ENCODE data around the gene RASSF10.
"Not testable (repeated sequence)": the region's sequence is repeated elsewhere in the genome, so short reads cannot be mapped to it uniquely, and the experiment has no call there.

The RASSF10 gene

GRCh38 chr11:13039126-13039525 lies 30.0 kb downstream of the RASSF10 start:
- in situ Hi-C loops (cut with MboI; ENCODE audit: low pct_unique_long_range_greater_than_20kb, low sequenced_read_pairs, unreplicated experiment), result no loop called here

DNA sequence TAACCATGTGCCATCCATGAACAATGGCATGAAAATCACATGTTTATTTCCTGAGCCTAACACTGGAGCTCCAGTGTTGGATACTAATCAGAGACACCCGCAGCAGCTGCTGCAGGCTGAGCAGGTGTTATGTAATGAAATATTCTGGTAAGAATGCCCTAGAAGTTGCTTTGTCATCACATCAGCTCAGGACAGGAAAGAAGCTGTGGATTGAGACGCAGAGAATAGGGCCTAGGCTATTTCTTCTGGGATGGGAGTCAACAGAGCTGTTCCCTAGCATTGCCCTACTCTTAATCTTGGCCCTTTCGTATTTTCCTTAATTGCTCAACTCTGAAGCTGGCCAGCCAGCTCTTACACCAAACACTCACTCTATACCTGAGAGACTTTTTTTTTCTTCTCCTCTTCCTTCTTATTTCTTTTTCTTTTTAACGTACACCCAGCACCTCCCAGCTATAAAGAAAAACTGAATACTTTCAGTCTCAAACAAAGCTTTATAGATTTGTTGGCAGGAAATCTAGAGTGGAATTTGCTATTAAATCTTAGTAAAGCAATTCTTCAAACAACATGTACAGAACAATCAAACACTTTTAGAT lies 31.9 kb downstream of the RASSF10 start:
- TF ChIP-seq, protein P1, sequence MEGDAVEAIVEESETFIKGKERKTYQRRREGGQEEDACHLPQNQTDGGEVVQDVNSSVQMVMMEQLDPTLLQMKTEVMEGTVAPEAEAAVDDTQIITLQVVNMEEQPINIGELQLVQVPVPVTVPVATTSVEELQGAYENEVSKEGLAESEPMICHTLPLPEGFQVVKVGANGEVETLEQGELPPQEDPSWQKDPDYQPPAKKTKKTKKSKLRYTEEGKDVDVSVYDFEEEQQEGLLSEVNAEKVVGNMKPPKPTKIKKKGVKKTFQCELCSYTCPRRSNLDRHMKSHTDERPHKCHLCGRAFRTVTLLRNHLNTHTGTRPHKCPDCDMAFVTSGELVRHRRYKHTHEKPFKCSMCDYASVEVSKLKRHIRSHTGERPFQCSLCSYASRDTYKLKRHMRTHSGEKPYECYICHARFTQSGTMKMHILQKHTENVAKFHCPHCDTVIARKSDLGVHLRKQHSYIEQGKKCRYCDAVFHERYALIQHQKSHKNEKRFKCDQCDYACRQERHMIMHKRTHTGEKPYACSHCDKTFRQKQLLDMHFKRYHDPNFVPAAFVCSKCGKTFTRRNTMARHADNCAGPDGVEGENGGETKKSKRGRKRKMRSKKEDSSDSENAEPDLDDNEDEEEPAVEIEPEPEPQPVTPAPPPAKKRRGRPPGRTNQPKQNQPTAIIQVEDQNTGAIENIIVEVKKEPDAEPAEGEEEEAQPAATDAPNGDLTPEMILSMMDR (IDR thresholded peaks at IDR 0.05; ENCODE audit: extremely low read depth, insufficient read depth, missing control alignments), result no peak
- in situ Hi-C loops (cut with MboI; ENCODE audit: low pct_unique_long_range_greater_than_20kb, low sequenced_read_pairs, unreplicated experiment), result no loop called here
- DNase-seq (ENCODE audit: low spot score), result no peak

More at GRCh38 chr11:13039126-13039525, 30.0 kb downstream of the RASSF10 start:
- no peak for DNase-seq (ENCODE audit: low spot score)
- TF ChIP-seq, protein P1 (IDR thresholded peaks at IDR 0.05; ENCODE audit: extremely low read depth, insufficient read depth, missing control alignments), result no peak

- TF ChIP-seq, protein P1 (IDR thresholded peaks at IDR 0.05; ENCODE audit: extremely low read depth, insufficient read depth, missing control alignments), result no peak
- no peak for DNase-seq (ENCODE audit: low spot score)
- in situ Hi-C loops (cut with MboI; ENCODE audit: low pct_unique_long_range_greater_than_20kb, low sequenced_read_pairs, unreplicated experiment), result no loop called here
Measured at GRCh38 chr11:13042873-13043342, 33.8 kb downstream of the RASSF10 start.

- in situ Hi-C loops (cut with MboI; ENCODE audit: low pct_unique_long_range_greater_than_20kb, low sequenced_read_pairs, unreplicated experiment), result no loop called here
- DNase-seq (ENCODE audit: low spot score), result no peak
- TF ChIP-seq, protein P1 (IDR thresholded peaks at IDR 0.05; ENCODE audit: extremely low read depth, insufficient read depth, missing control alignments), result no peak
Measured at GRCh38 chr11:13043912-13044628, 35.0 kb downstream of the RASSF10 start.

DNA sequence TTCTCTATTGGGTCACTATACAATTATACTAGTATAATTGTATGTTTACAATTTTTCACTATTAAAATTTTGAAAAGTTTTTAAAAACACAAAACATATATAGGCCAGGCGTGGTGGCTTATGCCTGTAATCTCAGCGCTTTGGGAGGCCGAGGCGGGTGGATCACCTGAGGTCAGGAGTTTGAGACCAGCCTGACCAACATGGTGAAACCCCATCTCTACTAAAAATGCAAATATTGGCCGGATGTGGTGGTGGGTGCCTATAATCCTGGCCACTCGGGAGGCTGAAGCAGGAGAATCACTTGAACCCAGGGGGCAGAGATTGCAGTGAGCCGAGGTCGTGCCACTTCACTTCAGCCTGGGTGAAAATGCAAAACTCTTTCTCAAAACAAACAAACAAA lies 36.0 kb downstream of the RASSF10 start:
- DNase-seq (ENCODE audit: low spot score); in situ Hi-C loops (cut with MboI; ENCODE audit: low pct_unique_long_range_greater_than_20kb, low sequenced_read_pairs, unreplicated experiment): not testable (repeated sequence)

DNA sequence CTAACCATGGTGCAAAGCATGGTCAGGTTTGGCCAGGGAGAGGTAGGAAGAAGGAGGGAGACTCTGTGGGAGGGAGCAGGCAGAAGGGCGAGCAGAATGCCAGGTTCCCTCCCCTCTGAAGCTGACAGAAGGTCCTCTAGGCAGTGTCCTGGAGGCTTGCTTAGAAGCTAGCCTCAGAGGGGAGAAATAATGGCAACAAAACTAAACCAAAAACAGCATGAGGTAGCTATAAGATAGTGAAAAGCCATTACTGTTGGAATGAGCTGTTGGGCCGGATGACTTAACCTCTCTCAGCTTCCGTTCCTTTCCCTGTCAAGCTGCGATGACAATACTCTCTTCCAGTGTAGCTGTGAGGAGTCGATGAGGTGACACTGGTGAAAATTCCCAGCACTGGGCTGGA lies 36.6 kb downstream of the RASSF10 start:
- no peak for DNase-seq (ENCODE audit: low spot score)
- in situ Hi-C loops (cut with MboI; ENCODE audit: low pct_unique_long_range_greater_than_20kb, low sequenced_read_pairs, unreplicated experiment), result no loop called here
- TF ChIP-seq, protein P1 (IDR thresholded peaks at IDR 0.05; ENCODE audit: extremely low read depth, insufficient read depth, missing control alignments), result no peak

Data from GM13977 (cell line).